PFSK-1 (cell line): Measurements from ENCODE around the gene AP3S2.

Experiments
- FOXP2 ChIP-seq: optimal IDR thresholded peaks from 2 replicates; pipeline ENCODE3; 2011; ENCODE audit warnings: borderline replicate concordance, control low read depth, inconsistent platforms; ENCODE audit not compliant: insufficient read depth; ENCODE audit errors: extremely low read length, extremely low read depth
- POLR2AphosphoS5 ChIP-seq: IDR thresholded peaks from 2 replicates; pipeline ENCODE4 v1.6.1; 2012; ENCODE audit warnings: low read depth, mild to moderate bottlenecking, control low read depth, low read length, moderate library complexity
- SIN3A ChIP-seq: IDR thresholded peaks from 2 replicates; pipeline ENCODE4 v1.6.1; 2012; ENCODE audit warnings: mild to moderate bottlenecking, low read length, moderate library complexity, borderline replicate concordance; ENCODE audit not compliant: insufficient read depth
- TAF1 ChIP-seq: IDR thresholded peaks from 2 replicates; pipeline ENCODE4 v1.6.1; 2012; ENCODE audit warnings: low read length, control low read depth, borderline replicate concordance; ENCODE audit not compliant: insufficient read depth
- TF ChIP-seq, protein P1 (sequence below), 2 experiments: IDR thresholded peaks; 2 replicates each; pipeline versions ENCODE4 v1.6.1 to v1.8.0; 2011 to 2012; ENCODE audit warnings: low read depth in 2 of 2, low read length in 2 of 2, control low read depth in 1 of 2, inconsistent platforms in 1 of 2, mild to moderate bottlenecking in 1 of 2, moderate library complexity in 1 of 2; ENCODE audit not compliant: insufficient read depth in 1 of 2

Gene AP3S2

DNA sequence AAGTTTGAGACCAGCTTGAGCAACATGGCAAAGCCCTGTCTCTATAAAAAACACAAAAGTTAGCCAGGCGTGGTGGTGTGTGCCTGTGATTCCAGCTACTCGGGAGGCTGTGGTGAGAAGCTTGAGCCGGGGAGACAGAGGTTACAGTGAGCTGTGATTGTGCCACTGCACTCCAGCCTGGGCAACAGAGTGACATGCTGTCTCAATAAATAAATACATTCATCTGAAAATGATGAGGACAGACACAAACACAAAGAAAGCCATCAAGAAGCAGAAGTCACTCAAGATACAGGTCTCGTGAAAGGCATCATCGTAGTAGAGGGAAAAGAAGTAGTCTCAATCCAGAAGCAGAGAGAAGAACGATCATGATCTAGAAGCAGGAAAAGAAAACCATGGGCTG lies 18.1 kb downstream of the AP3S2 start:
- TF ChIP-seq TAF1, result no peak
- TF ChIP-seq, protein P1, sequence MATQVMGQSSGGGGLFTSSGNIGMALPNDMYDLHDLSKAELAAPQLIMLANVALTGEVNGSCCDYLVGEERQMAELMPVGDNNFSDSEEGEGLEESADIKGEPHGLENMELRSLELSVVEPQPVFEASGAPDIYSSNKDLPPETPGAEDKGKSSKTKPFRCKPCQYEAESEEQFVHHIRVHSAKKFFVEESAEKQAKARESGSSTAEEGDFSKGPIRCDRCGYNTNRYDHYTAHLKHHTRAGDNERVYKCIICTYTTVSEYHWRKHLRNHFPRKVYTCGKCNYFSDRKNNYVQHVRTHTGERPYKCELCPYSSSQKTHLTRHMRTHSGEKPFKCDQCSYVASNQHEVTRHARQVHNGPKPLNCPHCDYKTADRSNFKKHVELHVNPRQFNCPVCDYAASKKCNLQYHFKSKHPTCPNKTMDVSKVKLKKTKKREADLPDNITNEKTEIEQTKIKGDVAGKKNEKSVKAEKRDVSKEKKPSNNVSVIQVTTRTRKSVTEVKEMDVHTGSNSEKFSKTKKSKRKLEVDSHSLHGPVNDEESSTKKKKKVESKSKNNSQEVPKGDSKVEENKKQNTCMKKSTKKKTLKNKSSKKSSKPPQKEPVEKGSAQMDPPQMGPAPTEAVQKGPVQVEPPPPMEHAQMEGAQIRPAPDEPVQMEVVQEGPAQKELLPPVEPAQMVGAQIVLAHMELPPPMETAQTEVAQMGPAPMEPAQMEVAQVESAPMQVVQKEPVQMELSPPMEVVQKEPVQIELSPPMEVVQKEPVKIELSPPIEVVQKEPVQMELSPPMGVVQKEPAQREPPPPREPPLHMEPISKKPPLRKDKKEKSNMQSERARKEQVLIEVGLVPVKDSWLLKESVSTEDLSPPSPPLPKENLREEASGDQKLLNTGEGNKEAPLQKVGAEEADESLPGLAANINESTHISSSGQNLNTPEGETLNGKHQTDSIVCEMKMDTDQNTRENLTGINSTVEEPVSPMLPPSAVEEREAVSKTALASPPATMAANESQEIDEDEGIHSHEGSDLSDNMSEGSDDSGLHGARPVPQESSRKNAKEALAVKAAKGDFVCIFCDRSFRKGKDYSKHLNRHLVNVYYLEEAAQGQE (IDR thresholded peaks at IDR 0.05; ENCODE audit: insufficient read depth in 1 of 2, low read depth in 2 of 2, low read length in 2 of 2), result no peak
- TF ChIP-seq SIN3A, result no peak
- TF ChIP-seq POLR2AphosphoS5, result no peak
- no peak for TF ChIP-seq FOXP2

DNA sequence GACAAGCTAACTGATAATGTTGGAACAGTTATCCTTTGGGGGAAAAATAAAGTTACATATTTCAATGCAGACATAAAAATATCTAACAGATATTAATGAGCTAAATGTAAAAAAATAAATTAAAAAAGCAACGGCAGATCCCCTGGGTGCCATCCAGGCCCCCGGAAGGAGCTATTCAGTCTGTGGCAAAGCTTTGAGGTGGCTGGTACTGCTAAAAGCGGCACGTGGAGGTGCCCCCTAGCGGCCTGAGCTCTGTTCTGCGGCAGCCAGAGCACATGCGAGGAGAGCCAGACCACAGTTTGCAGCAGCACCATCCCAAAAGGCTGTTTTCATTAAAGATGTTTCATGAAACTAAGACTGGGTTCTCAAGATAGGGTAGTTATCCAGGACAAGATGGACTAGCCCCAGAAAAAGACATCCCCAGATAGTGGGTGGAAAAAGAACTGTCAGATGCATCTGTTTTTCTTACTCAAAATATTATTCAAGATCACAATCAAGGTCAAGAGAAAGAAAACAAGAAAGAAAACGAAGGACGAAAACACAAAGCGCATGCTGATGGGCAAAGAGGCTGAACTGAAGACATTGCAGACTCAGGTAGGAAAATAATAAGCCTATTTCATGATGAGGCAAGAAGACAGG lies 18.7 kb downstream of the AP3S2 start:
- TF ChIP-seq, protein P1 (IDR thresholded peaks at IDR 0.05; ENCODE audit: insufficient read depth in 1 of 2, low read depth in 2 of 2, low read length in 2 of 2), result no peak
- TF ChIP-seq SIN3A (no peak), TAF1 (no peak), FOXP2 (no peak), POLR2AphosphoS5 (no peak)

- TF ChIP-seq SIN3A, result no peak
- no peak for TF ChIP-seq TAF1
- no peak for TF ChIP-seq FOXP2
- no peak for TF ChIP-seq POLR2AphosphoS5
- TF ChIP-seq, protein P1 (IDR thresholded peaks at IDR 0.05; ENCODE audit: insufficient read depth in 1 of 2, low read depth in 2 of 2, low read length in 2 of 2), result no peak
Measured at GRCh38 chr15:89870688-89871288, 23.0 kb downstream of the AP3S2 start.

GRCh38 chr15:89870006-89870405 lies 23.8 kb downstream of the AP3S2 start:
- TF ChIP-seq, protein P1 (IDR thresholded peaks at IDR 0.05; ENCODE audit: insufficient read depth in 1 of 2, low read depth in 2 of 2, low read length in 2 of 2), result no peak
- TF ChIP-seq POLR2AphosphoS5, result no peak
- TF ChIP-seq FOXP2, result no peak
- no peak for TF ChIP-seq TAF1
- TF ChIP-seq SIN3A, result no peak
